ENCODE measurements around the gene CDC42BPA. TPM values are rescaled to one million over a fixed set of nuclear protein-coding genes. Genes with fewer than 3 reads are reported as not detected.
A peak's percentile ranks its signal among the peaks of the same experiment; 100 is the strongest.

Gene CDC42BPA
- total RNA-seq, 1 donor from 2014 or later = 61.6 TPM

DNA sequence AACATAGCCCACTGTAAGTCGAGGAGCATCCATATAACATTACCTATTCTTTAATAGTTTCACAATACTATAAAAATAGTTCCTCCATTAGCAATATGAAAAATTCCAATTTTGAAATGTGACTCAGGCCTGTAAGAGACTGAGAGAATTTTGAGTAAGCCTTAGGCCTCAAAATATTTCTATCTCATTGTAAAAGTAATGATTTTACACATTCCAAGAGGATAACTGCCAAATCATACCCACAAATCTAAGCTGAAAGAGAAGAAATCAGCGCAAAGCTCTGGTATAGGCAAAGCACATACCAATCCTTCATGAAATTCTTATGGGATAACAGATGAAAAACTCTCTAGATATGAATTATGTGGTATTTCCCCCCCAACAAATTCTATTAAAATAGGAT lies 144.1 kb downstream of the CDC42BPA start:
- peak overlapping the region; percentile 63 for H3K27ac Mint-ChIP-seq (ENCODE audit: unreplicated experiment)
- TF ChIP-seq, protein P1, sequence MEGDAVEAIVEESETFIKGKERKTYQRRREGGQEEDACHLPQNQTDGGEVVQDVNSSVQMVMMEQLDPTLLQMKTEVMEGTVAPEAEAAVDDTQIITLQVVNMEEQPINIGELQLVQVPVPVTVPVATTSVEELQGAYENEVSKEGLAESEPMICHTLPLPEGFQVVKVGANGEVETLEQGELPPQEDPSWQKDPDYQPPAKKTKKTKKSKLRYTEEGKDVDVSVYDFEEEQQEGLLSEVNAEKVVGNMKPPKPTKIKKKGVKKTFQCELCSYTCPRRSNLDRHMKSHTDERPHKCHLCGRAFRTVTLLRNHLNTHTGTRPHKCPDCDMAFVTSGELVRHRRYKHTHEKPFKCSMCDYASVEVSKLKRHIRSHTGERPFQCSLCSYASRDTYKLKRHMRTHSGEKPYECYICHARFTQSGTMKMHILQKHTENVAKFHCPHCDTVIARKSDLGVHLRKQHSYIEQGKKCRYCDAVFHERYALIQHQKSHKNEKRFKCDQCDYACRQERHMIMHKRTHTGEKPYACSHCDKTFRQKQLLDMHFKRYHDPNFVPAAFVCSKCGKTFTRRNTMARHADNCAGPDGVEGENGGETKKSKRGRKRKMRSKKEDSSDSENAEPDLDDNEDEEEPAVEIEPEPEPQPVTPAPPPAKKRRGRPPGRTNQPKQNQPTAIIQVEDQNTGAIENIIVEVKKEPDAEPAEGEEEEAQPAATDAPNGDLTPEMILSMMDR (IDR thresholded peaks at IDR 0.05) = no peak
- H3K27me3 Mint-ChIP-seq (ENCODE audit: low read depth) = no peaks in the 10 kb centered on the region
- DNase-seq (ENCODE audit: low spot score) = no peak
- no peak overlapping the region for H3K4me3 Mint-ChIP-seq (ENCODE audit: unreplicated experiment)
- H3K4me1 Mint-ChIP-seq (ENCODE audit: low read depth) = peaks cover 38% of the 10 kb centered on the region
- peaks cover 9% of the 10 kb centered on the region for H3K36me3 Mint-ChIP-seq (ENCODE audit: low read depth)
- H3K9me3 Mint-ChIP-seq (ENCODE audit: low read depth) = no peaks in the 10 kb centered on the region

DNA sequence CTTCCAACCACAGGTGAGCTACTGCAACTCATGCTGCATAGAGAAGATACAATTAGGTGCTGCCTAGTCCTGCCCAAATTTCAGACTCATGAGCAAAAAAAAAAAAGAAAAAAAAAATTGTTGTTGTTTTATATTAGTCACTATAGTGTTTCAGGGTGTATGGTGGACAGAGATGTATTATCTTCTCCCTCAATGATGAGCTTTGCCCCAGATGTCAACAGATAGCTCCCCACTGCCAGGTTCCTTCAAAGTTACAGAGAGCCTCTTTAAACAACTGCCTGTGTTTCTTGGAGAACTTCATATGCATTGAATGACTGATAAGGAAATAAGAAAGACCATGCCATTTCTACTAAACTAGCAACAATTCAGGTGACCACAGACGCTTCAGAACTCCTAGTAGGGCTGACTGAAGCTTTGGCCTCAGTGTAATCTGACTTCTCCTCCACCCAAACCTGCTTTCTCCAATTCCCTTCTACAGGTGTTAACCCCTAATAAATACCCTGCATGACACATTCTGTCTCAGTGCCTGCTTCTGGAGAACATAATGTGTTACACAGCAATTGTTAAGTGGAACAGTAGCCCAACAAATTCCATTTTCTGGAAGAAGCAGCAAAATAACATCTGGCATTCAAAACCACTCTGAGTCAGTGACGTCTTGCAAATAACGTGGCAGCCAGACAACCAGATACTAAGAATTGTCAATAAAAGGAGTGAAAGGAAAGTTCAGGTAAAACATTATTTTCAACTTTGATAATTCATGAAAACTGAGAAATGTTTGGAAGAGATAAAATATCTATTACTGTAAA lies 147.7 kb downstream of the CDC42BPA start:
- H3K4me3 Mint-ChIP-seq (ENCODE audit: unreplicated experiment) = no peak overlapping the region
- TF ChIP-seq, protein P1 (IDR thresholded peaks at IDR 0.05) = no peak
- no peaks in the 10 kb centered on the region for H3K27me3 Mint-ChIP-seq (ENCODE audit: low read depth)
- no peak for DNase-seq (ENCODE audit: low spot score)
- H3K9me3 Mint-ChIP-seq (ENCODE audit: low read depth) = no peaks in the 10 kb centered on the region
- peaks cover 52% of the 10 kb centered on the region for H3K4me1 Mint-ChIP-seq (ENCODE audit: low read depth)
- no peak overlapping the region for H3K27ac Mint-ChIP-seq (ENCODE audit: unreplicated experiment)
- H3K36me3 Mint-ChIP-seq (ENCODE audit: low read depth) = peaks cover 3% of the 10 kb centered on the region

DNA sequence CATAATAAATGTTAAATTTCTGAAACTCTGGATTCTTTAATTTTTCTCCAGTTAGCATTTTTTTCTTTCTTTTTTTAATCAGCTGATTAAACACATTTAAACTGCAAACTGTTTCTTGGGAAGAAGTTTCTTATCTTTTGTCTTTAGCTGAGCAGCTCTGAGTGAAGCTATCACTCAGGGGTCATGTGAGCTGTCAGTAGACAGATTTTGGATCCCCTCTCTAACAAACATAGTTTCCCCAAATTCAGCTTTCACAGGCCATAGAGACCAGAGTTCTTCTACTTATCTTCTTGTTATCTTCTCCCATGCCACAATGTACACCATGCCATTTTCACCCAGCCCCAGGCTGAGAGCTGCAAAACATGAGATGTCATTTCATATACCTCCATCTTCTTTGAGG lies 148.9 kb downstream of the CDC42BPA start:
- DNase-seq (ENCODE audit: low spot score) = no peak
- Mint-ChIP-seq H3K27me3 (ENCODE audit: low read depth) (no peaks in the 10 kb centered on the region), H3K4me1 (ENCODE audit: low read depth) (peaks cover 40% of the 10 kb centered on the region), H3K9me3 (ENCODE audit: low read depth) (no peaks in the 10 kb centered on the region), H3K27ac (ENCODE audit: unreplicated experiment) (peak overlapping the region; percentile 49), H3K4me3 (ENCODE audit: unreplicated experiment) (no peak overlapping the region), H3K36me3 (ENCODE audit: low read depth) (peaks cover 5% of the 10 kb centered on the region)
- TF ChIP-seq, protein P1 (IDR thresholded peaks at IDR 0.05) = no peak

DNA sequence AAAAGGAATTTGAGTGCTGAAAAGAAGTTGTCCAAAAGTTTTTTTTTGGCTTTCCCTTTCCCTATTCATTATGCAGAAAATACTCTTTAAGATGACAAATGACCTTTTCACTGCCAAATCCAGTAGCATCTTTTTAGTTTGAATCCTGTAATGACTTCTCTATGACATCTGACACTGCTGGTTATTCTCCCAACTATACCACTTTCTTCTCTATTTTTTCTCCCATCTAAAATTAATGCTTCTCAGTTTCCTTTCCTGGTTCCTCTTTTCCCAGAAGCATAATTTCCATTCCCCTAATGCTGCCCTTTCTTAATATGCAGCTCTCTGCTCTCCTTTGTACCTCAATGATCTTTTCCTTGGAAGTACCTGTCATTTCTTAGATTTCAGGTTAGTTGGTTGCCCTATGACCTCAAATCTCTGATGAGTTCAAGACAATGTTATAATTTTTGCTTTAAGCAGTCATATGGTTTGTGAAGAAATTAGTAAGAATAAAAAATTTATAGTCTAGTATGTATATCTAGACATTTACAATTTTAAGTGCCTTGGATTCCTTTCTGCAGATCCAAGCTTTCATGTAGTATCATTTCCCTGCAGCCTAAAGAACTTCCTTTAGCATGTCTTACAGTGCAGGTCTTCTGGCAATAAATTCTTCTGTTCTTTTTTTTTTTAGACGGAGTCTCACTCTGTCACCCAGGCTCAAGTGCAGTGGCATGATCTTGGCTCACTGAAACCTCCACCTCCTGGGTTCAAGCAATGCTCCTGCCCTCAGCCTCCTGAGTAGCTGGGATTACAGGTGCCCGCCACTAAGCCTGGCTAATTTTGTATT lies 150.8 kb downstream of the CDC42BPA start:
- TF ChIP-seq, protein P1 (IDR thresholded peaks at IDR 0.05) = no peak
- no peak for DNase-seq (ENCODE audit: low spot score)
- Mint-ChIP-seq H3K36me3 (ENCODE audit: low read depth) (peaks cover 5% of the 10 kb centered on the region), H3K4me3 (ENCODE audit: unreplicated experiment) (no peak overlapping the region), H3K27me3 (ENCODE audit: low read depth) (no peaks in the 10 kb centered on the region), H3K9me3 (ENCODE audit: low read depth) (no peaks in the 10 kb centered on the region), H3K27ac (ENCODE audit: unreplicated experiment) (peak overlapping the region; percentile 34), H3K4me1 (ENCODE audit: low read depth) (peaks cover 29% of the 10 kb centered on the region)

DNA sequence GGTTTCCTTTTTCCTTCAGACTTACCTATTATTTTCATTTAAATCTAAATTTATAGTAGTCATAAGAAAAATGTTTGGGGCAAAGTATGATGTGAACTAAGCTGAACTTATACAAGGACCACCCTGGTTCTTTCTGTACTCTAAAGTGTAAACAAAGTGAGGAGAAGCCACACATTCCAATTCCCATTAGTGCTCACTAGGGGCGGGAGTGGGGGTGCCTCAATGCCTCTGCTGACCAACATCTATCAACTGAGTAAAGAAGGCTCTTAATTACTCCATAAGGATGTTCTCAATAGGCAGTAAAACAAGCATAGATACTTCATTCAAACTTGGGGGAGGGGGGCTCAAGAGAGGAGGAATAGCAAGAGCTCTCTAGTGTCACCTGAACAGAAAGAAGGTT lies 151.7 kb downstream of the CDC42BPA start:
- H3K36me3 Mint-ChIP-seq (ENCODE audit: low read depth) = peaks cover 5% of the 10 kb centered on the region
- H3K4me3 Mint-ChIP-seq (ENCODE audit: unreplicated experiment) = no peak overlapping the region
- H3K9me3 Mint-ChIP-seq (ENCODE audit: low read depth) = no peaks in the 10 kb centered on the region
- TF ChIP-seq, protein P1 (IDR thresholded peaks at IDR 0.05) = no peak
- H3K27ac Mint-ChIP-seq (ENCODE audit: unreplicated experiment) = no peak overlapping the region
- H3K27me3 Mint-ChIP-seq (ENCODE audit: low read depth) = no peaks in the 10 kb centered on the region
- peaks cover 25% of the 10 kb centered on the region for H3K4me1 Mint-ChIP-seq (ENCODE audit: low read depth)
- DNase-seq (ENCODE audit: low spot score) = no peak

Measured in chondrocyte (in vitro differentiated cells).